Hepatocyte (in vitro differentiated cells): Measurements from ENCODE around the gene ATP8A2. TPM values are rescaled to one million over a fixed set of nuclear protein-coding genes. Genes with fewer than 3 reads are reported as not detected.

Experiments used
- DNase-seq: peaks from one replicate; pipeline ENCODE4 v3.0.0-alpha.2; 2016; ENCODE audit warnings: low spot score
- H2AFZ ChIP-seq: fragments of 200-600 bp; sonication (generic); 2 replicates; pipeline ENCODE4 v1.6.0; 2016; ENCODE audit warnings: antibody characterized with exemption, mild to moderate bottlenecking
- H3K27ac ChIP-seq: fragments of 200-600 bp; sonication (generic); 2 replicates; pipeline ENCODE4 v1.5.1; 2016; ENCODE audit warnings: mild to moderate bottlenecking
- H3K27me3 ChIP-seq: fragments of 200-600 bp; sonication (generic); 2 replicates; pipeline ENCODE4 v1.6.1; 2016
- H3K36me3 ChIP-seq: fragments of 200-600 bp; sonication (generic); replicated peaks from 2 replicates; pipeline ENCODE4 v1.5.1; 2016; ENCODE audit warnings: low read depth; ENCODE audit not compliant: insufficient read depth
- H3K4me1 ChIP-seq: fragments of 200-600 bp; sonication (generic); 2 replicates; pipeline ENCODE4 v1.5.1; 2016; ENCODE audit warnings: mild to moderate bottlenecking, moderate library complexity; ENCODE audit not compliant: insufficient read depth
- H3K4me2 ChIP-seq: fragments of 200-600 bp; sonication (generic); 2 replicates; pipeline ENCODE4 v1.6.0; 2016
- H3K4me3 ChIP-seq: fragments of 200-600 bp; sonication (generic); 2 replicates; pipeline ENCODE4 v1.5.1; 2016; ENCODE audit warnings: mild to moderate bottlenecking
- H3K79me2 ChIP-seq: fragments of 200-600 bp; sonication (generic); 2 replicates; pipeline ENCODE4 v1.6.0; 2017; ENCODE audit warnings: mild to moderate bottlenecking
- H3K9me2 ChIP-seq: fragments of 200-600 bp; sonication (generic); replicated peaks from 2 replicates; pipeline ENCODE4 v1.6.0; 2017; ENCODE audit warnings: mild to moderate bottlenecking; ENCODE audit not compliant: insufficient read depth
- H3K9me3 ChIP-seq: fragments of 200-600 bp; sonication (generic); 2 replicates; pipeline ENCODE4 v1.5.1; 2016; ENCODE audit warnings: low read depth, mild to moderate bottlenecking
- H4K20me1 ChIP-seq: fragments of 200-600 bp; sonication (generic); 2 replicates; pipeline ENCODE4 v1.6.0; 2016; ENCODE audit warnings: mild to moderate bottlenecking; ENCODE audit not compliant: insufficient read depth, poor library complexity, severe bottlenecking
- CTCF ChIP-seq: fragments of 200-600 bp; sonication (generic); IDR thresholded peaks from 2 replicates; pipeline ENCODE4 v1.5.1; 2016; ENCODE audit warnings: antibody characterized with exemption, mild to moderate bottlenecking; ENCODE audit not compliant: poor library complexity
- EZH2 ChIP-seq: fragments of 200-600 bp; sonication (generic); IDR thresholded peaks from 2 replicates; pipeline ENCODE4 v1.6.1; 2016; ENCODE audit warnings: antibody characterized with exemption, mild to moderate bottlenecking, borderline replicate concordance
- EZH2phosphoT487 ChIP-seq: fragments of 200-600 bp; sonication (generic); IDR thresholded peaks from one replicate; pipeline ENCODE4 v1.6.1; 2018; ENCODE audit warnings: antibody characterized with exemption, mild to moderate bottlenecking, low read depth, moderate library complexity; ENCODE audit not compliant: unreplicated experiment, severe bottlenecking
- WGBS: methylation state at CpG from one replicate; pipeline ENCODE4 v1.1.6; 2016; ENCODE audit warnings: low lambda C conversion rate; ENCODE audit errors: missing lambda C conversion rate; 5-methylcytosine and 5-hydroxymethylcytosine counted together
- polyA plus RNA-seq: library from polyadenylated mRNA; unstranded; fragments of >200 nt; fragmentation: Nextera tagmentation; extraction: Ambion mirVana; gene quantifications from 2 replicates; pipeline ENCODE4 v1.2.1, GENCODE V29; 2016
- total RNA-seq: library from RNA; depleted of rRNA; stranded (reverse); fragments of >200 nt; gene quantifications from 2 replicates; pipeline ENCODE4 v1.2.3, GENCODE V29; 2014

ATP8A2 gene
- total and polyA plus RNA-seq, 2 experiments from 2014 or later = 2.1 to 3.1 TPM

- no peaks in the 10 kb centered on the region for H3K27me3 ChIP-seq
- H3K9me2 ChIP-seq = no peaks in the 10 kb centered on the region
- no peaks in the 10 kb centered on the region for H3K79me2 ChIP-seq
- H3K27ac ChIP-seq = no peak overlapping the region
- H3K4me2 ChIP-seq = no peak overlapping the region
- no peaks in the 10 kb centered on the region for H3K36me3 ChIP-seq
- TF ChIP-seq EZH2 (no peak), EZH2phosphoT487 (no peak), CTCF (no peak)
- no peak overlapping the region for H2AFZ ChIP-seq
- no peaks in the 10 kb centered on the region for H3K4me1 ChIP-seq
- no peak for DNase-seq
- H4K20me1 ChIP-seq = no peaks in the 10 kb centered on the region
- 94% methylated on average over 7 of the region's 7 CpGs for WGBS
- no peaks in the 10 kb centered on the region for H3K9me3 ChIP-seq
- H3K4me3 ChIP-seq = no peak overlapping the region
Observed at GRCh38 chr13:25844559-25845434, 473.0 kb downstream of the ATP8A2 start.

GRCh38 chr13:25846222-25846984, 474.6 kb downstream of the ATP8A2 start:
- TF ChIP-seq CTCF (no peak), EZH2 (no peak), EZH2phosphoT487 (no peak)
- H3K4me1 ChIP-seq = no peaks in the 10 kb centered on the region
- 94% methylated on average over 4 of the region's 4 CpGs for whole genome bisulfite sequencing
- H2AFZ ChIP-seq = no peak overlapping the region
- H3K27me3 ChIP-seq = no peaks in the 10 kb centered on the region
- no peaks in the 10 kb centered on the region for H3K79me2 ChIP-seq
- no peak for DNase-seq
- H3K4me2 ChIP-seq = no peak overlapping the region
- H3K4me3 ChIP-seq = no peak overlapping the region
- no peak overlapping the region for H3K27ac ChIP-seq
- no peaks in the 10 kb centered on the region for H3K36me3 ChIP-seq
- no peaks in the 10 kb centered on the region for H4K20me1 ChIP-seq
- no peaks in the 10 kb centered on the region for H3K9me2 ChIP-seq
- H3K9me3 ChIP-seq = no peaks in the 10 kb centered on the region

GRCh38 chr13:25847145-25847544, 475.4 kb downstream of the ATP8A2 start:
- no peak overlapping the region for H3K4me2 ChIP-seq
- no peaks in the 10 kb centered on the region for H3K4me1 ChIP-seq
- H3K9me2 ChIP-seq = no peaks in the 10 kb centered on the region
- no peaks in the 10 kb centered on the region for H3K27me3 ChIP-seq
- H4K20me1 ChIP-seq = no peaks in the 10 kb centered on the region
- no peaks in the 10 kb centered on the region for H3K36me3 ChIP-seq
- DNase-seq = no peak
- 94% methylated on average over 5 of the region's 5 CpGs for WGBS
- TF ChIP-seq EZH2 (no peak), EZH2phosphoT487 (no peak), CTCF (no peak)
- H3K9me3 ChIP-seq = no peaks in the 10 kb centered on the region
- no peak overlapping the region for H3K4me3 ChIP-seq
- no peak overlapping the region for H2AFZ ChIP-seq
- no peaks in the 10 kb centered on the region for H3K79me2 ChIP-seq
- H3K27ac ChIP-seq = no peak overlapping the region
